CD4-positive, alpha-beta T cell treated with Interleukin-12 subunit alpha and Interleukin-12 subunit beta, for 1 hour (primary cell): ENCODE results near the gene OR2B2.

ENCODE experiments used
- DNase-seq: peaks from one replicate; pipeline ENCODE4 v3.0.0-alpha.2; 2020

The OR2B2 gene

DNA sequence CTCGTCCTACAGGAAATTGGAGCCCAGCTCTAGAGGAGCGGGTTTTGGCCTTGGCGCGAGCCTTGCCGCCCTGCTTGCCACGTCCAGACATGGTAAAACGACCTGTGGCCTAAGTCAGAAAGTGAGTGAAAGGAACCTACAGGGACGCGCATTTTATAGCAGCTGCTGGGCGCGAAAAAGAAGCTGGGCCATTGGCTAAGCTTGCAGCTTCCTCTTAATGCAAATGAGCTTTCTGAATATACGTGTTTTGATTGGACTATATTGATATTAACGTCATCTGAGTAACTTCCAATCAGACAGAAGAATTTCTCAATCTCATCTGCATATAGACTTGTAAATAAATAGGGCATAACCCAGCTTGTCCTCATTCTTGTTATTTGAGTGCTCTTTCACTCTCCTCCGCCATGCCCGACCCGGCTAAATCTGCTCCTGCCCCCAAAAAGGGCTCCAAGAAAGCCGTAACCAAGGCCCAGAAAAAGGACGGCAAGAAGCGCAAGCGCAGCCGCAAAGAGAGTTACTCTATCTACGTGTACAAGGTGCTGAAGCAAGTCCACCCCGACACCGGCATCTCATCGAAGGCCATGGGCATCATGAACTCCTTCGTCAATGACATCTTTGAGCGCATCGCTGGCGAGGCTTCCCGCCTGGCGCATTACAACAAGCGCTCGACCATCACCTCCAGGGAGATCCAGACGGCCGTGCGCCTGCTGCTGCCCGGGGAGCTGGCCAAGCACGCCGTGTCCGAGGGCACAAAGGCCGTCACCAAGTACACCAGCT lies 18.9 kb downstream of the OR2B2 start:
- peak; percentile 95 for DNase-seq

DNA sequence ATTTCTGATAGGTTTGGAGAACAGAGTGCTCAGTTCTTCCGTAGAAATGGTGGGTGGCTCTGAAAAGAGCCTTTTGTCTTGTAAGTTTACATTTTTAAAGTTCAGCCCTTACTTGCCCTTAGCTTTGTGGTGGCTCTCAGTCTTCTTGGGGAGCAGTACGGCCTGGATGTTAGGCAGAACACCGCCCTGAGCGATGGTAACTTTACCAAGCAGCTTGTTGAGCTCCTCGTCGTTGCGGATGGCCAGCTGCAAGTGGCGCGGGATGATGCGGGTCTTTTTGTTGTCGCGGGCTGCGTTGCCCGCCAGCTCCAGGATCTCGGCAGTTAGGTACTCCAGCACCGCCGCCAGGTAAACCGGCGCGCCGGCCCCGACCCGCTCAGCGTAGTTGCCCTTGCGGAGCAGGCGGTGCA lies 19.5 kb downstream of the OR2B2 start:
- no peak for DNase-seq

DNA sequence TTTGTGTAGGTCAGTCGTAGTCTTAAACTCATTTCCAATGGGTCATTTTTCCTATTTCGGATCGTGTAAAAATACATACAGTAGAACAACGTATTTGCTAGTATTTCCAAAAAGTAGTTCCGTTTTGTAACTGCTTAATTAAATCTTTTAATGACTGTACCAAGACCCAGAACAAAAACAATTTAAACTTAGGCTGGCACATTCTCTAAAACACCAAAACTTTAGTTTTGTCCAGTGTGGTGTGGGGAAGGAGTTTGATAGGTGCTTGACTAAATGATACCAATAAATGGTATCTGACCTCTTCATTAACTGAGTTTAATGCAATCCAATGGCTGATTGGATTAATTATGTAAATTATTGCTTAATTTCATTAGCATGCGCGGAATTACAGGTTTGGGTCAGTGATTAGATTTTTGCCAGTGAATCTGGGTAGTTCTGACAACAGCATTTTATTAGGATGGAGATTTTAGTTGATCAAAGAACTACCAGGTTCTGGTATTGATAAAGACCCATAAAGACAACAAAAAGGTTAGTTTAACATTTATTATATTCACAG lies 20.8 kb downstream of the OR2B2 start:
- no peak for DNase-seq

GRCh38 chr6:27890445-27891319 lies 21.5 kb downstream of the OR2B2 start:
- peak; percentile 92 for DNase-seq

GRCh38 chr6:27889628-27890444 lies 22.4 kb downstream of the OR2B2 start:
- DNase-seq = no peak

DNA sequence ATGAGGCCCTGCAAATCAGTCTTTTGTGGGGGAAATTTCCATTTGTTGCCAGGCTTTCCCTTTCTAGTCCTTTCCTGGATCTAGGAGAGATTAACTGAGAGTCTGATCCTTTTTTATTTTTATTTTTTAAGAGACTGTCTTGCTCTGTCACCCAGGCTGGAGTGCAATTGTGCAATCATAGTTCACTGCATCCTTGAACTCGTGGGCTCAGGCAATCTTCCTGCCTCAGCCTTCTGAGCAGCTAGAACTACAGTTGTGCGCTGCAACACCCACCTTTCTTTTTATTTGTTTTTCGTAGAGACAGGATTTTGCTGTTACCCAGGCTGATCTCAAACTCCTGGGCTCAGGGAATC lies 22.9 kb downstream of the OR2B2 start:
- DNase-seq = no peak

DNA sequence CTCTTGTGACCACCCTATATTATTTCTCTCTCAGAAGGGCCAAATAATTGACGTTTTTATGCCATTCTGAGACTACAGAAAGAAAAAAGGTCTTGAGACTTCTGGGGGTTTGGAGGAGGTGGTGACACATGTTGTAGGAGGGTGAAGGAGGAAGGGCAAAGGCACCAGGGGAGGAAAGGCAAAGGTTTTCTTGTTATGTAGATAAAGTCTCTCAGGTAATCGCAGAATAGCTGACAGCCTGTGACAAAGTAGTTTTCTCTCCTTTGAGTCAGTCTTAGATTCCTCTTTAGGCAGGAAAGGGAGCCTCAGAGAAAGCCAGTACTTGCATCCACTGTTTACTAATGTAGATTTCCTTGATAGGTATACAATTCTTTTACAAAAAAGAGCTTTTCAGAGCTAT lies 23.6 kb downstream of the OR2B2 start:
- no peak for DNase-seq

- DNase-seq = no peak
These were observed 26.1 kb downstream of the OR2B2 start for GRCh38 chr6:27886073-27886472.

- no peak for DNase-seq
These were observed 29.1 kb downstream of the OR2B2 start for GRCh38 chr6:27883136-27883535.

DNA sequence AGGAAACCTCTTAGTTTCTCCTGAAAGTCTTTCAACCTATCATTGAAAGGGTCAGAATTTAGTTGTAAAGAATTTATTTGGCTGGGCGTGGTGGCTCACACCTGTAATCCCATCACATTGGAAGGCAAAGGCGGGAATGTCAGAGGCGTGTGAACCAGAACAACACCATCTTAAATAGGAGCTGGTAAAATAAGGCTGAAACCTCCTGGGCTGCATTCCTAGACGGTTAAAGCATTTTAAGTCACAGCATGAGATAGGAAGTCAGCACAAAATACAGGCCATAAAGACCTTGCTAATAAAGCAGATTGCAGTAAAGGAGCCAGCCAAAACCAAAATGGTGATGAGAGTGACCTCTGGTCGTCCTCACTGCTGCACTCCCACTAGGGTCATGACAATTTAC lies 29.6 kb downstream of the OR2B2 start:
- DNase-seq = no peak

- DNase-seq = no peak
These were observed 32.4 kb downstream of the OR2B2 start for GRCh38 chr6:27879837-27880236.

DNA sequence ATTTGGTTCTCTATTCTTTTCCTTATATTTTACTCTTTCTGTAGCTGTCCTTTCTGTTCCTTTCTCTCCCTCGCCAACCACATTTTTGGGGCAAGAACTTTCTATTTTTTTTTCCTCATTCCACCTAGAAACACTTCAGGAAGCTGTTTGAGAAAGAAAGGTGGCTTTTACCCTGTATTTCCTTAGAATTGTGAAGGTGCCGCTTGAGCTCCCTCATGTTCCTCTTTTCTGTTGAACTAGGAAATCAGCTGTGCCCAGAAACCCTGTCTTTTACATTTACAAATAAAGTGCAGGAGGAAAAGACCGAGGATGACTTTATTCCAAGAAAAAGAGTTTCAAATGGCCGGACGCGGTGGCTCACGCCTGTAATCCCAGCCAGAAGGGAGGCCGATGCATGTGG lies 38.2 kb downstream of the OR2B2 start:
- DNase-seq = no peak

- peak; percentile 85 for DNase-seq
These were observed 38.9 kb downstream of the OR2B2 start for GRCh38 chr6:27873021-27873940.

- DNase-seq = no peak
These were observed 39.6 kb downstream of the OR2B2 start for GRCh38 chr6:27872642-27873020.

- DNase-seq = peak; percentile 95
These were observed 40.1 kb downstream of the OR2B2 start for GRCh38 chr6:27871924-27872638.

DNA sequence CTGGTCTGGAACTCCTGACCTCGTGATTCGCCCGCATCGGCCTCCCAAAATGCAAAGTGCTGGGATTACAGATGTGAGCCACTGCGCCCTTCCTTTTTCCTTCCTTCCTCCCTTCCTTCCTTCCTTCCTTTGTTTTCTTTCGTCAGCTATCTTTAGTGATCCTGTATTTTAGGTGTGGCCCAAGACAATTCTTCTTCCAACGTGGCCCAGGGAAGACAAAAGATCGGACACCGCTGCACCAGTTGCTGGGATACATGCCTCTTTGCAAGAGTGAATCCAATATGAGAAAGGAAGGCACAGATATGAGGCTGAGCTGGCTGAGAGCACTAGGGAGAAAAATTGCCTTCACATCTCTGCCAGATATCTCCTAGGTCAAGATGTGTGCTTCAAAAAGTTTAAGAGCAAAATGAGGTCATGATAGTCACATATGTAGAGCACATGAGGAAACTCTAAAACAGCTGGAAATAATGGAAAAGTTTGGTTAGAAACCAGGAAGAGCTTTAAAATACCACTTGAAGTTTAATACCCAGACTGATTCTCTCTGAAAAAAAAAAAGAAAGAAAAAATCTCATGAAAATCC lies 41.8 kb downstream of the OR2B2 start:
- no peak for DNase-seq

DNA sequence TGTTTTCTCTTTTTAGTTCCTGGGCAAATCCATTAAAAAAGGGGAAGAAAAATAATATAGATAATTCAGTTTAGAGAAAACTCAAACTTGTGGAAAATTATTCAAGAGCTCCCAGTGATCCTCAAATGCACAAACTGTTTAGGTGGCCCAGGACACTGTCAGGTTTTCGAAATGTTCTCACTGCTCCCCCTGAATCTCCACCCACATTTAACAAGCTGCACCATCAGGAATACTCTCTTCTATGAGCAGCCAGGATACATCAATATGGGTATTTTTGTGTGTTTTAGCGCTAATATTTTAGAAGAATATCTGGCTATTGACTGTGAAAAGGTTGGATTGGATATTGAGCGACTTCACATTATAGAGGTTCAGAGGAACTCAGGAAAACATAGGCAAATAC lies 43.9 kb downstream of the OR2B2 start:
- DNase-seq = no peak

- DNase-seq = no peak
These were observed 44.3 kb downstream of the OR2B2 start for GRCh38 chr6:27867945-27868300.

DNA sequence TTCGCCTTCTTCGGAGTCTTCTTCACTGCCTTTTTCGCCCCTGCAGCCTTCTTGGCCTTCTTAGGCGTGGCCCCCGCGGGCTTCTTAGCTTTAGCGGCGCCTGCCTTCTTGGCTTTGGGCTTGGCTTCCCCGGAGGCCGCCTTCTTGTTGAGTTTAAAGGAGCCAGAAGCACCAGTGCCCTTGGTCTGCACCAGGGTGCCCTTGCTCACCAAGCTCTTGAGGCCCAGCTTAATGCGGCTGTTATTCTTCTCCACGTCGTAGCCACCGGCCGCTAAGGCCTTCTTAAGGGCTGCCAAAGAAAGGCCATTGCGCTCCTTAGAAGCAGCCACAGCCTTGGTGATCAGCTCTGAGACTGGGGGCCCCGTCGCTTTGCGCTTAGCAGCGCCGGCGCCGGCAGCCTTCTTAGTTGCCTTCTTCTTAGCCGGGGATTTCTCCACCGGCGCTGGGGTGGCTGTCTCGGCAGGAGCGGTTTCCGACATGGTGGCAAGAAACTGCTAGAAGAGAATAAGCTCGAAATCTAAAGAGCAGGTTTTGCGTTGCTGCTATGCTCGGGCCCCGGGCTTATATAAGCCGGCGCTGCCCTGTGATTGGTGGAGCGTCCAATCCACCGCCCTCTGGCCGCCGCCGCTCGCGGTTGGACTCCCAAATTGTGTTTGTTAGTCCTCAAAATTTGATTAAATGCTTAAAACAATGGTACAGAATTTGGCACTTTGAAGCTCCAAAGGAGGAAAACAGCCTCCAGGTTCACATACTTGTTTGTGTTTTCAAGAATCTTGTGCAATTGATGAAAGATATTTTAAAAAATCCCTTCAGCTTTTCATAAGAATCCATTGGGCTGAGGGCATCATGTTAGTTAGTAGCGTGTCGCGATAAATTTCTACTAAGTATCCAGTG lies 44.9 kb downstream of the OR2B2 start:
- peak; percentile 88 for DNase-seq
